ENCODE data around the gene HSPA5. TPM values are rescaled to one million over a fixed set of nuclear protein-coding genes. Genes with fewer than 3 reads are reported as not detected.
"Not testable (repeated sequence)": the region's sequence is repeated elsewhere in the genome, so short reads cannot be mapped to it uniquely, and the experiment has no call there.

Gene HSPA5
- total RNA-seq, 1 donor from 2014 or later, result 620 TPM

DNA sequence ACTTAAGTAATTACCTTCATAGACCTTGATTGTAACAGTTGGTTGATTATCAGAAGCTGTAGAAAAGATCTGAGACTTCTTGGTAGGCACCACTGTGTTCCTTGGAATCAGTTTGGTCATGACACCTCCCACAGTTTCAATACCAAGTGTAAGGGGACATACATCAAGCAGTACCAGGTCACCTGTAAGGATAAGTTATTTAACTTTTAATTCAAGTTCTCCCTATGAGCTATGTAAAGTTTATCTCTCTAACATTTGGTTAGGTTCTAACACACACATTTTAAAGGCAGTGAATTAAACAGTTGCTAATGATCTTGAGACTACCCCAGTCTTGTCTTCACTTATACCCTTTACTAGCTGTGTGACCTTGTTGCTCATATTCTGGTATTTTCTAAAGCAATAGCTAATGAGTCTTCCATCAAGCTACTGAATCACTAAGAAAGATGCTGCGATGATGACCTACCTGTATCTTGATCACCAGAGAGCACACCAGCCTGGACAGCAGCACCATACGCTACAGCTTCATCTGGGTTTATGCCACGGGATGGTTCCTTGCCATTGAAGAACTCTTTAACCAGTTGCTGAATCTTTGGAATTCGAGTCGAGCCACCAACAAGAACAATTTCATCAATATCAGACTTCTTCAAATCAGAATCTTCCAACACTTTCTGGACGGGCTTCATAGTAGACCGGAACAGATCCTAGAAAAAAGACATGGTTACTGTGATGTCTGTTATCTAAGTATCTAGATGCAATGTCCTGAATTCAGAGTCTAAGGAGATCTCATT is 2.8 kb downstream of the HSPA5 start:
- Histone ChIP-seq H3K4me2 (ENCODE audit: low read length) (peak overlapping the region; percentile 92), H3K36me3 (ENCODE audit: insufficient read depth, low read length) (peaks cover 54% of the 10 kb centered on the region)
- peak overlapping the region; percentile 97 for H3K4me3 Mint-ChIP-seq (ENCODE audit: unreplicated experiment)

DNA sequence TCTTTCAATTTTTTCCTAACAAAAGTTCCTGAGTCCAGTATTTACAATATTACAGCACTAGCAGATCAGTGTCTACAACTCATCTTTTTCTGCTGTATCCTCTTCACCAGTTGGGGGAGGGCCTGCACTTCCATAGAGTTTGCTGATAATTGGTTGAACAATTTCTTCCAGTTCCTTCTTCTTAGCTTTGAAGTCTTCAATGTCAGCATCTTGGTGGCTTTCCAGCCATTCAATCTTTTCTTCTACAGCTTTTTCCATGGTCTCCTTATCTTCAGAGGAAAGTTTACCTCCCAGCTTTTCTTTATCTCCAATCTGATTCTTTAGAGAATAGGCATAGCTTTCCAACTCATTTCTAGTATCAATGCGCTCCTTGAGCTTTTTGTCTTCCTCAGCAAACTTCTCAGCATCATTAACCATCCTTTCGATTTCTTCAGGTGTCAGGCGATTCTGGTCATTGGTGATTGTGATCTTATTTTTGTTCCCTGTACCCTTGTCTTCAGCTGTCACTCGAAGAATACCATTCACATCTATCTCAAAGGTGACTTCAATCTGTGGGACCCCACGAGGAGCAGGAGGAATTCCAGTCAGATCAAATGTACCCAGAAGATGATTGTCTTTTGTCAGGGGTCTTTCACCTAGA is 4.5 kb downstream of the HSPA5 start:
- not testable (repeated sequence) for FAIRE-seq
- H3K79me2 ChIP-seq (ENCODE audit: insufficient read depth, low read length), result peaks cover 66% of the 10 kb centered on the region

More for the DNA sequence above, 2.8 kb downstream of the HSPA5 start:
- DNase-seq (ENCODE audit: low read depth) (no peak), FAIRE-seq (no peak)
- Histone ChIP-seq H3K9me3 (ENCODE audit: insufficient read depth, low read depth, low read length) (no peaks in the 10 kb centered on the region), H3K4me1 (ENCODE audit: insufficient read depth, low read length) (peaks cover 39% of the 10 kb centered on the region), H4K20me1 (ENCODE audit: insufficient read depth, low read length) (peaks cover 71% of the 10 kb centered on the region), H3K27ac (ENCODE audit: low read depth, low read length) (no peak overlapping the region), H3K79me2 (ENCODE audit: insufficient read depth, low read length) (peaks cover 75% of the 10 kb centered on the region), H2AFZ (ENCODE audit: low read depth, low read length) (no peak overlapping the region), H3K27me3 (ENCODE audit: insufficient read depth, low read length) (no peaks in the 10 kb centered on the region), H3K4me3 (ENCODE audit: insufficient read depth, low read depth, low read length) (peak overlapping the region; percentile 100), H3K9ac (ENCODE audit: low read length) (peak overlapping the region; percentile 100)
- TF ChIP-seq, protein P1, sequence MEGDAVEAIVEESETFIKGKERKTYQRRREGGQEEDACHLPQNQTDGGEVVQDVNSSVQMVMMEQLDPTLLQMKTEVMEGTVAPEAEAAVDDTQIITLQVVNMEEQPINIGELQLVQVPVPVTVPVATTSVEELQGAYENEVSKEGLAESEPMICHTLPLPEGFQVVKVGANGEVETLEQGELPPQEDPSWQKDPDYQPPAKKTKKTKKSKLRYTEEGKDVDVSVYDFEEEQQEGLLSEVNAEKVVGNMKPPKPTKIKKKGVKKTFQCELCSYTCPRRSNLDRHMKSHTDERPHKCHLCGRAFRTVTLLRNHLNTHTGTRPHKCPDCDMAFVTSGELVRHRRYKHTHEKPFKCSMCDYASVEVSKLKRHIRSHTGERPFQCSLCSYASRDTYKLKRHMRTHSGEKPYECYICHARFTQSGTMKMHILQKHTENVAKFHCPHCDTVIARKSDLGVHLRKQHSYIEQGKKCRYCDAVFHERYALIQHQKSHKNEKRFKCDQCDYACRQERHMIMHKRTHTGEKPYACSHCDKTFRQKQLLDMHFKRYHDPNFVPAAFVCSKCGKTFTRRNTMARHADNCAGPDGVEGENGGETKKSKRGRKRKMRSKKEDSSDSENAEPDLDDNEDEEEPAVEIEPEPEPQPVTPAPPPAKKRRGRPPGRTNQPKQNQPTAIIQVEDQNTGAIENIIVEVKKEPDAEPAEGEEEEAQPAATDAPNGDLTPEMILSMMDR (IDR thresholded peaks at IDR 0.05; ENCODE audit: insufficient read depth, low read depth, low read length), result no peak
- TF ChIP-seq EZH2 (IDR thresholded peaks at IDR 0.05; ENCODE audit: insufficient read depth, low read length), result no peak
- no peaks in the 10 kb centered on the region for H3K9me3 Mint-ChIP-seq (ENCODE audit: unreplicated experiment)
- H3K27ac Mint-ChIP-seq (ENCODE audit: unreplicated experiment), result peak overlapping the region; percentile 75
- peaks cover 41% of the 10 kb centered on the region for H3K36me3 Mint-ChIP-seq (ENCODE audit: low read depth, unreplicated experiment)
- H3K27me3 Mint-ChIP-seq (ENCODE audit: low read depth, unreplicated experiment), result no peaks in the 10 kb centered on the region
- peaks cover 35% of the 10 kb centered on the region for H3K4me1 Mint-ChIP-seq (ENCODE audit: low read depth, unreplicated experiment)

GRCh38 chr9:125235804-125236519 is 5.2 kb downstream of the HSPA5 start:
- Histone ChIP-seq H4K20me1 (ENCODE audit: insufficient read depth, low read length) (peaks cover 70% of the 10 kb centered on the region), H3K4me1 (ENCODE audit: insufficient read depth, low read length) (peaks cover 31% of the 10 kb centered on the region), H3K9me3 (ENCODE audit: insufficient read depth, low read depth, low read length) (no peaks in the 10 kb centered on the region), H2AFZ (ENCODE audit: low read depth, low read length) (no peak overlapping the region), H3K27me3 (ENCODE audit: insufficient read depth, low read length) (no peaks in the 10 kb centered on the region), H3K27ac (ENCODE audit: low read depth, low read length) (peak overlapping the region; percentile 21), H3K9ac (ENCODE audit: low read length) (peak overlapping the region; percentile 100), H3K4me3 (ENCODE audit: insufficient read depth, low read depth, low read length) (peak overlapping the region; percentile 100), H3K36me3 (ENCODE audit: insufficient read depth, low read length) (peaks cover 58% of the 10 kb centered on the region), H3K79me2 (ENCODE audit: insufficient read depth, low read length) (peaks cover 63% of the 10 kb centered on the region), H3K4me2 (ENCODE audit: low read length) (peak overlapping the region; percentile 92)
- peak overlapping the region; percentile 89 for H3K27ac Mint-ChIP-seq (ENCODE audit: unreplicated experiment)
- TF ChIP-seq, protein P1 (IDR thresholded peaks at IDR 0.05; ENCODE audit: insufficient read depth, low read depth, low read length), result no peak
- TF ChIP-seq EZH2 (IDR thresholded peaks at IDR 0.05; ENCODE audit: insufficient read depth, low read length), result no peak
- peaks cover 43% of the 10 kb centered on the region for H3K36me3 Mint-ChIP-seq (ENCODE audit: low read depth, unreplicated experiment)
- peak overlapping the region; percentile 97 for H3K4me3 Mint-ChIP-seq (ENCODE audit: unreplicated experiment)
- no peaks in the 10 kb centered on the region for H3K27me3 Mint-ChIP-seq (ENCODE audit: low read depth, unreplicated experiment)
- H3K4me1 Mint-ChIP-seq (ENCODE audit: low read depth, unreplicated experiment), result peaks cover 34% of the 10 kb centered on the region
- FAIRE-seq, result no peak
- no peak for DNase-seq (ENCODE audit: low read depth)
- H3K9me3 Mint-ChIP-seq (ENCODE audit: unreplicated experiment), result no peaks in the 10 kb centered on the region

More for the DNA sequence above, 4.5 kb downstream of the HSPA5 start:
- not testable (repeated sequence) for H3K27me3 Mint-ChIP-seq (ENCODE audit: low read depth, unreplicated experiment); DNase-seq (ENCODE audit: low read depth); H3K9me3 ChIP-seq (ENCODE audit: insufficient read depth, low read depth, low read length); H3K9me3 Mint-ChIP-seq (ENCODE audit: unreplicated experiment); H3K27ac Mint-ChIP-seq (ENCODE audit: unreplicated experiment); H3K27ac ChIP-seq (ENCODE audit: low read depth, low read length); H2AFZ ChIP-seq (ENCODE audit: low read depth, low read length); H3K27me3 ChIP-seq (ENCODE audit: insufficient read depth, low read length)
- peak overlapping the region; percentile 92 for H3K4me2 ChIP-seq (ENCODE audit: low read length)
- Mint-ChIP-seq H3K4me3 (ENCODE audit: unreplicated experiment) (peak overlapping the region; percentile 97), H3K36me3 (ENCODE audit: low read depth, unreplicated experiment) (peaks cover 45% of the 10 kb centered on the region), H3K4me1 (ENCODE audit: low read depth, unreplicated experiment) (peaks cover 34% of the 10 kb centered on the region)
- peak overlapping the region; percentile 100 for H3K4me3 ChIP-seq (ENCODE audit: insufficient read depth, low read depth, low read length)
- H3K9ac ChIP-seq (ENCODE audit: low read length), result peak overlapping the region; percentile 100
- peaks cover 58% of the 10 kb centered on the region for H3K36me3 ChIP-seq (ENCODE audit: insufficient read depth, low read length)
- peaks cover 32% of the 10 kb centered on the region for H3K4me1 ChIP-seq (ENCODE audit: insufficient read depth, low read length)
- peaks cover 71% of the 10 kb centered on the region for H4K20me1 ChIP-seq (ENCODE audit: insufficient read depth, low read length)

DNA sequence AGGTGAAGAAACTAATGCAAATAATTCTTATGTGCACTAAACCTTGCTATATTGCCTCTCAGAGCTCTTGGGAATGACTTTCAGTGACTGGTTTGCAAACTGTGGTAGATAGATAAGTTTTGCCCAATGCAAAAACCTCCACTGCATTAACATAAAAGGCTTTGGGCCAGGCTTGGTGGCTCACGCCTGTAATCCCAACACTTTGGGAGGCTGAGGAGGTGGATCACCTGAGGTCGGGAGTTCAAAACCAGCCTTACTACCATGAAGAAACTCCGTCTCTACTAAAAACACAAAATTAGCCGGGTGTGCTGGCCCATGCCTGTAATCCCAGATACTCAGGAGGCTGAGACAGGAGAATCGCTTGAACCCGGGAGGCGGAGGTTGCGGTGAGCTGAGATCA is 7.0 kb downstream of the HSPA5 start:
- H3K27me3 ChIP-seq (ENCODE audit: insufficient read depth, low read length); H3K27me3 Mint-ChIP-seq (ENCODE audit: low read depth, unreplicated experiment); H3K4me3 ChIP-seq (ENCODE audit: insufficient read depth, low read depth, low read length); FAIRE-seq; H3K4me3 Mint-ChIP-seq (ENCODE audit: unreplicated experiment); H3K9me3 ChIP-seq (ENCODE audit: insufficient read depth, low read depth, low read length); H2AFZ ChIP-seq (ENCODE audit: low read depth, low read length); H3K9me3 Mint-ChIP-seq (ENCODE audit: unreplicated experiment); DNase-seq (ENCODE audit: low read depth): not testable (repeated sequence)
- H3K9ac ChIP-seq (ENCODE audit: low read length), result peak overlapping the region; percentile 46
- peak overlapping the region; percentile 59 for H3K27ac Mint-ChIP-seq (ENCODE audit: unreplicated experiment)
- H3K4me1 ChIP-seq (ENCODE audit: insufficient read depth, low read length), result peaks cover 29% of the 10 kb centered on the region
- H3K36me3 ChIP-seq (ENCODE audit: insufficient read depth, low read length), result peaks cover 51% of the 10 kb centered on the region
- H3K4me1 Mint-ChIP-seq (ENCODE audit: low read depth, unreplicated experiment), result peaks cover 34% of the 10 kb centered on the region
- H3K36me3 Mint-ChIP-seq (ENCODE audit: low read depth, unreplicated experiment), result peaks cover 38% of the 10 kb centered on the region
- peak overlapping the region; percentile 38 for H3K4me2 ChIP-seq (ENCODE audit: low read length)
- peaks cover 44% of the 10 kb centered on the region for H3K79me2 ChIP-seq (ENCODE audit: insufficient read depth, low read length)
- H4K20me1 ChIP-seq (ENCODE audit: insufficient read depth, low read length), result peaks cover 51% of the 10 kb centered on the region
- H3K27ac ChIP-seq (ENCODE audit: low read depth, low read length), result peak overlapping the region; percentile 85

Measured in astrocyte (in vitro differentiated cells and primary cell).